Activated B cell treated with CpG ODN at 0.5 μM for 24 hours (primary cell): Measurements from ENCODE around the gene GPR15LG. TPM values are rescaled to one million over a fixed set of nuclear protein-coding genes. Genes with fewer than 3 reads are reported as not detected.

Experiments used
- ATAC-seq: fragments of 200-7000 bp; cut with Tn5 transposase; one replicate; pipeline ENCODE4 v1.10.0; 2021; ENCODE audit warnings: low read depth, mild to moderate bottlenecking, moderate library complexity
- CTCF ChIA-PET: fragments of 350-600 bp; sonication (Branson Sonifier 250); formaldehyde crosslinking; loops from one replicate; lab custom pipeline; 2021; ENCODE audit warnings: antibody characterized with exemption; lab: Charles Lee
- POLR2A ChIA-PET: fragments of 350-600 bp; sonication (Branson Sonifier 250); formaldehyde crosslinking; loops from one replicate; lab custom pipeline; 2021; ENCODE audit warnings: antibody characterized with exemption; lab: Charles Lee
- DNase-seq: peaks from one replicate; pipeline ENCODE4 v3.0.0; 2022
- H3K27ac Mint-ChIP-seq: one replicate; pipeline ENCODE4 v1.8.0; 2020; ENCODE audit warnings: mixed read lengths
- H3K27me3 Mint-ChIP-seq: one replicate; pipeline ENCODE4 v1.8.0; 2021; ENCODE audit warnings: mixed read lengths
- H3K36me3 Mint-ChIP-seq: one replicate; pipeline ENCODE4 v1.8.0; 2021; ENCODE audit warnings: low read depth, mixed read lengths
- H3K4me1 Mint-ChIP-seq: one replicate; pipeline ENCODE4 v1.8.0; 2021; ENCODE audit warnings: mixed read lengths
- H3K4me3 Mint-ChIP-seq: one replicate; pipeline ENCODE4 v1.8.0; 2020; ENCODE audit warnings: mild to moderate bottlenecking, mixed read lengths
- H3K9me3 Mint-ChIP-seq: one replicate; pipeline ENCODE4 v1.8.0; 2020; ENCODE audit warnings: mixed read lengths
- CTCF ChIP-seq: fragments of 200-600 bp; IDR thresholded peaks from one replicate; pipeline ENCODE4 v1.8.0; 2022; ENCODE audit warnings: antibody characterized with exemption, mild to moderate bottlenecking
- intact Hi-C: fragments of 100-400 bp; cut with micrococcal nuclease; formaldehyde crosslinking; loops from one replicate; pipeline ENCODE4 v1.15.1; 2024
- total RNA-seq: library from RNA; stranded (reverse); gene quantifications from 2 replicates; pipeline ENCODE4 v1.2.3, GENCODE V29; 2022

GPR15LG gene
- total RNA-seq, 1 donor from 2014 or later, result not detected

- CTCF ChIA-PET, result interaction anchor here (0.6 to 7.1 kb wide), 5 partner anchors 41 to 146 kb away, joined by 3 to 90 read pairs (median 5); no protein-coding TSS in a partner anchor
- Mint-ChIP-seq H3K9me3 (no peaks in the 10 kb centered on the region), H3K27ac (no peak overlapping the region), H3K4me3 (no peak overlapping the region), H3K4me1 (no peaks in the 10 kb centered on the region), H3K36me3 (no peaks in the 10 kb centered on the region), H3K27me3 (peaks cover 13% of the 10 kb centered on the region)
- TF ChIP-seq CTCF, result no peak
- intact Hi-C loops, result loop anchor here (1.0 to 2.0 kb wide), 3 partner anchors 26 to 146 kb away; no protein-coding TSS in a partner anchor
- DNase-seq, result peak; percentile 49
- ATAC-seq, result peak; percentile 88
- POLR2A ChIA-PET, result interaction anchor here (0.7 to 1.1 kb wide), 2 partner anchors 56 to 57 kb away, joined by 3 to 5 read pairs; no protein-coding TSS in a partner anchor
Measured at GRCh38 chr10:84205049-84205852, 31.6 kb downstream of the GPR15LG start.

- no peaks in the 10 kb centered on the region for H3K36me3 Mint-ChIP-seq
- ATAC-seq (no peak), DNase-seq (no peak)
- no peaks in the 10 kb centered on the region for H3K4me1 Mint-ChIP-seq
- POLR2A ChIA-PET, result no interaction called here
- intact Hi-C loops, result loop anchor here (1.0 to 2.0 kb wide), 3 partner anchors 27 to 147 kb away; no protein-coding TSS in a partner anchor
- no peak overlapping the region for H3K27ac Mint-ChIP-seq
- H3K9me3 Mint-ChIP-seq, result no peaks in the 10 kb centered on the region
- H3K4me3 Mint-ChIP-seq, result no peak overlapping the region
- CTCF ChIA-PET, result interaction anchor here (0.6 to 7.1 kb wide), 4 partner anchors 42 to 147 kb away, joined by 3 to 90 read pairs (median 6); no protein-coding TSS in a partner anchor
- no peak for TF ChIP-seq CTCF
- peaks cover 13% of the 10 kb centered on the region for H3K27me3 Mint-ChIP-seq
Measured at GRCh38 chr10:84205853-84206525, 32.4 kb downstream of the GPR15LG start.

GRCh38 chr10:84208023-84208422 is 34.4 kb downstream of the GPR15LG start:
- no peak for TF ChIP-seq CTCF
- H3K27ac Mint-ChIP-seq, result no peak overlapping the region
- no peak overlapping the region for H3K4me3 Mint-ChIP-seq
- CTCF ChIA-PET, result interaction anchor here (0.7 to 7.1 kb wide), 5 partner anchors 9 to 81 kb away, joined by 3 to 90 read pairs (median 3); no protein-coding TSS in a partner anchor
- no peak for ATAC-seq
- H3K4me1 Mint-ChIP-seq, result no peaks in the 10 kb centered on the region
- DNase-seq, result no peak
- POLR2A ChIA-PET, result no interaction called here
- intact Hi-C loops, result no loop called here
- H3K27me3 Mint-ChIP-seq, result peaks cover 13% of the 10 kb centered on the region
- no peaks in the 10 kb centered on the region for H3K9me3 Mint-ChIP-seq
- no peaks in the 10 kb centered on the region for H3K36me3 Mint-ChIP-seq

GRCh38 chr10:84211566-84211965 is 38.0 kb downstream of the GPR15LG start:
- ChIA-PET POLR2A (no interaction called here), CTCF (interaction anchor here (2.1 kb wide), 1 partner anchor 64 kb away, joined by 9 read pairs; no protein-coding TSS in a partner anchor)
- intact Hi-C loops, result no loop called here
- H3K27ac Mint-ChIP-seq, result no peak overlapping the region
- H3K9me3 Mint-ChIP-seq, result no peaks in the 10 kb centered on the region
- no peak for DNase-seq
- H3K4me1 Mint-ChIP-seq, result no peaks in the 10 kb centered on the region
- TF ChIP-seq CTCF, result no peak
- H3K4me3 Mint-ChIP-seq, result no peak overlapping the region
- no peak for ATAC-seq
- peaks cover 8% of the 10 kb centered on the region for H3K27me3 Mint-ChIP-seq
- no peaks in the 10 kb centered on the region for H3K36me3 Mint-ChIP-seq
